NCI-H1436 treated with DMSO at 0.1 percent for 48 hours (cell line): ENCODE data around the gene WWP2.

Experiments
- DNase-seq: peaks from one replicate; lab custom pipeline; 2025; lab: John Stamatoyannopoulos, UW

Gene WWP2

DNA sequence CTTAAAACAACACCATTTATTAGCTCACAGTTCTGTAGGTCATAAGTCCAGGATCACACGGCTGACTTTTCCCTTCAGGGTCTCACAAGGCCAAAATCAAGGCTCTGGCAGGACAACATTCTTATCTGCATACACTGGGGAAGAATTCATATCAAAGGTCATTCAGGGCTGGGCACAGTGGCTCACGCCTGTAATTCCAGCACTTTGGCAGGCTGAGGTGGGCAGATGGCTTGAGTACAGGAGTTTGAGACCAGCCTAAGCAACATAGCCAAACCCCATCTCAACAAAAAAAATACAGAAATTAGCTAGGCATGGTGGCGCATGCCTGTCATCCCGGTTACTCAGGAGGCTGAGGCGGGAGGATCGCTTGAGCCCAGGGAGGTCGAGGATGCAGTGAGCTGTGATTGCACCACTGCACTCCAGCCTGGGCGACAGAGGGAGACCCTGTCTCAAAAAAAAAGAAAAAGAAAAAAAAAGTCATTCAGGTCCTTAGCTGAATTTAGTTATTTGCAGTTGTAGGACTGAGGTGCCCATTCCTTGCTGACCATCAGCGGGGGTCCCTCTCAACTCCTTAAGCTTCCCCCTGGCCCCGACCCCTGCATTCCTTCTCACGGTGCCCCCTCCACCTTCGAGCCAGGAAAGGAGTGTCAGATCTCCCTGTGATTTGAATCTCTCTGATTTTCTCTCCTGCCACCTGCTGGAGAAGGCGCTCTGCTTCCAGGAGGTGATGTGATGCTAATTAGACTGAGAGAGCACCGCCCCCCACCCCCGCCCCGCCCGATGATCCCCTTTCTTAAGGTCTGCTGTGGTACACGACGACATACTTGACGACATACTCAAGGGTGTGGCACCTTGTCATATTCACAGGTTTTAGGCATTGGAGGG lies 97.2 kb downstream of the WWP2 start:
- DNase-seq: no peak

GRCh38 chr16:69860233-69861231 lies 98.4 kb downstream of the WWP2 start:
- no peak for DNase-seq

DNA sequence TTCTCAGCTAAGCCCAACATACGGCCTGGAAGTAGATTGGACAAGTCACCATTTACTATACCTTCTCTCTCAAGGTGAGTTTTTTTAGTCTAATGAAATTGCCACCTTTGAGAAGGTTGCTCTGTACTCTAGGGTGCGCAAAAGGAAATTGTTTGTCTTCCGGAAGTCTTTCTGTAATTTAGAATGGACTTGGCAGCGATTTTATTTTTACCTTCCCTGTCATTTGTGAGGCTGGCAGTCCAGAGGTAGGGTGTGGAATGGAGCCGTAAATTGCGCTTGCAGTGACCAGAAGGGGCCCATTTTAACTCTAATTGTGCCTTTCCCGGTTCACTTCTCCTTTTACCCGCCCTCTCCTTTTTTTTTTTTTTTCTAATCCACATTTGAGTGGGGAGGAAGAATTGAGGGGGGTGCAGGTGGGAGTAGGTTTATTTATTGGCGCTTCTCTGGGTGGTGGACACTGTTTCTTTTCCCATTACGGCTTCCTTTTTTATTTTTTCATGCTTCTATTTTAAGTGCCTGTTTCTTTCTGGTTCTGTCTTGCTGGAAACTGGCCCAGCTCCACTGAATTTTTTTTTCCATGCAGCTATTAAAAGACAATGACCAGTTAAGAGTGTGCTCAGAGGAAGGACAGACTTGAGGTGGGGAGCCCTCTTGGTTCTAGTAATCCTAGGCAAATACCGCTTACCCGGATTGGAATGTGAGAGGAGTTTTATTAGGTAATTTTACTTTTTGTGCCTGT lies 99.3 kb downstream of the WWP2 start:
- no peak for DNase-seq

GRCh38 chr16:69863401-69864281 lies 101.5 kb downstream of the WWP2 start:
- DNase-seq: no peak

DNA sequence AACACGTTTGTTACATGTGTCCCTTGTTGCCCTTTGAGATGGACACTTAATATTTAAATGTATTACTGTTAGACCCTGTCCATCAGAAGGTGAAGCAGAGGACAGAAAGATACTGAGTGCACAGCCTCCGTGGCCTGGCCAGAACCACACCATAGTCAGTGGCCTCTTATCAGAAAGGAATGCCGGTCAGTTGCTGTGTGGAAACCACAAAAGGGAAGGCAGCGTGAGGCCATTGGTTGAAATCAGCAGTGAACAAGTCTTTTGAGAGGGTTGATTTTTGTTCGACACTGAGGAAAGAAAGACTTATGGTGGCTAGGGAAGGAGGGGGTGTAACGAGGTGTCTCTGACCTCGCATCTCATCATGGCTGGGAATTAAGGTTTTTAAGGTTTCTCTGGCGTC lies 103.6 kb downstream of the WWP2 start:
- DNase-seq: no peak

DNA sequence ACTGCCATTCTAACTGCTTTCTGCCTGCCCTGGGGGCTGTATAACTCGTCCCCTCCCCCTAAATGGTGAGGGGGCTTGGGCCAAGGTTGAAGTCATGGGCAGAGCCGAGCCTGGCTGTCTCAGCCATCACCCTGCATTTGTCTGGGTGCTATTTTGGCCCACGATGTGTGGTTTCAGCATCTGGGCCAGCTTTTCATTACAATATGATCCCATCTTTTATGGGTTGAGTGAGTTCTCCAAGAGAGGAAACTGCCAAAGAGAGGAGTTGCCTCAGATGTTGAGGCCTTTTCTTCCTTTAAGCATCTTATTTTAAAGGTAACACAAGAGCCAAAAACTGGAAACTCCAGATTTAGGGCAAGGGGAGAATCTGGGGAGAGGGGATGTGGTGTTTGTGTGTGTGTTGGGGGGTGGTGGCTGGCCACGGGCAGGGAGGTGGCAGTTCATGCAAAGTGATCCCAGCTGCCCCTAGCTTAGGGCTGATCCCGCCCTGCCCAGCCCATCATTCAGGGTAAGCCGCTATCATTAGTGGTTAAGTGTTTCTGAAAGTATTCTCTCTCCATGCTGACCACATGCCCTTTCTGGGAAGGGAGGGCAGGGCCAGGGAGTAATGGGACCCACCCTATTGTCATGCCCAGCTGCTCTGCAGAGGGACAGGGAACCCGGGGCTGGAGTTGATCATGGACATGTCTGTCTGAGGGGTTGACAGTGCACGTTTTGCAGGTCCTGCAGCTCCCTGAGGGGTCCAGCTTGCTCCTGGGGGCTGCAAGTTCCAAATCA lies 105.8 kb downstream of the WWP2 start:
- DNase-seq: no peak

DNA sequence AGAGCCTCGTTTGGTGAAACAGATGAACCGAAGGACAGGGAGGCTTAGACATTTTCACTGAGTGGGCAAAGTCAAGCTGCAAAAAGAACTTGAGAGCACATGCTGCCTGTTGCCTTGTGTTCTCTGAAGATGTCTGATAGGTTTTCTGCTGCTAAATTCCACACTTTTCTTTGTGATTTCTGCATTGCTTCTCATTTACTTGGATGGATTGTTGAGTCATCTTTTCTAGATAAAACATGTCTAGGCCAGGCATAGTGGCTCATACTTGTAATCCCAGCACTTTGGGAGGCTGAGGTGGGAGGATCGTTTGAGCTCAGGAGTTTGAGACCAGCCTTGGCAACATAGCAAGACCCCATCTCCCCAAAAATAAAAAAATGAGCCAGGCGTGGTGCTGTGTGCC lies 108.6 kb downstream of the WWP2 start:
- DNase-seq: no peak

DNA sequence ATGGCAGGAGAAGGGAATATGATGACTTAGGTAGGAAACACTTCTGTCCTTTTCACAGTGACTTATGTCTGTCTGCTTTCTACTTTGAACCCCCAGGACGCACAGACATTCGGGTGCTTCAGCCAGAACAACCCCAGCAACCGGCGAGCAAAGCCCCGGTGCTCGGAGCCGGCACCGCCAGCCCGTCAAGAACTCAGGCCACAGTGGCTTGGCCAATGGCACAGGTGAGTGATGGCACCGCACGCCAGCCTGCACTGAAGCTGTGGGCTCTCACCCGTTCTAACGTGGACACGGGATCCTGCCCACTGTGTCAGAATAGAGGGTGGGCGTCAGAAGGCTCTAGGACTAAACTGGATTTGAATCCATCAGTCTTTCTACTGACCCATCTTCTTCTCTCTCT lies 109.6 kb downstream of the WWP2 start:
- DNase-seq: no peak

GRCh38 chr16:69872888-69873287 lies 110.8 kb downstream of the WWP2 start:
- DNase-seq: no peak

GRCh38 chr16:69873783-69874182 lies 111.7 kb downstream of the WWP2 start:
- no peak for DNase-seq

DNA sequence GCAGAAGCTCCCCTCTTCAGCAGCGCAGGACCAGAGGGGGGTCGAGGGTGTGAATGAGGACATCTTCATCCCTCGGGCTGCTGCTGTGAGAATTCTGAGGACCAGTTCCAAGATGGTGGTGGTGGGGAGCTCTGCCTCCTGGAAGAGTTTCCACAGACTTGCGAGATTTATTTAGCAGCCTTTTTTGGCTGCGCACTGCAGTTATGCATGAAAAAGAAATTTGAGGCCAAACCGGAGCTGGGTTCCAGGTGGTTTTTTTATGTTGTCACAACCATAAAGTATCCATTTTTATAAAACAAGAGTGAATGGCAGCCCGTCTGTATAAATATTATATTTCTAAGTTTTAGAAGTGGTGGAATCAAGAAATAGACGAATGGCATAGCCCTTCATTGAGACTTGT lies 112.1 kb downstream of the WWP2 start:
- DNase-seq: no peak

- DNase-seq: no peak
Observed at GRCh38 chr16:69880640-69881133, 118.6 kb downstream of the WWP2 start.

GRCh38 chr16:69881141-69881540 lies 119.0 kb downstream of the WWP2 start:
- DNase-seq: no peak

GRCh38 chr16:69883744-69884143 lies 121.6 kb downstream of the WWP2 start:
- DNase-seq: no peak

DNA sequence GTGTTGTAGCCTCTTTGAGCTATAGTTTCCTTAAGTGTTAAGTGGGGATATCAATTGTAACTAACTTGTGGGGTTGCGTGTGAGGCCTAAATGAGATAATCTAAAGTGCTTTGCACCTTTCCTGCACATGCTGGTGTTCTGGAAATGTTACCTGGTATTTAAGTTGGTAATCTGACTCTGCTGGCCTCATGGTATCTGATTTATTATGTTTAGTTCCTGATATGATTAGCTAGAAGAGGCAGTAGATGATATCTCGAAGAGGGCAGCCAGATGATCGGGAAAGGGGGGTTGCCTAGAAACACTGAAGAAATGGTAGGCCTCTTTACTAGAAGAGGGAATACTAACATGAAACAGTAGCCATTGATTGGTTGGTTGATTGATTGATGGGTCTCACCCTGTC lies 123.6 kb downstream of the WWP2 start:
- no peak for DNase-seq

GRCh38 chr16:69886726-69887125 lies 124.6 kb downstream of the WWP2 start:
- no peak for DNase-seq

DNA sequence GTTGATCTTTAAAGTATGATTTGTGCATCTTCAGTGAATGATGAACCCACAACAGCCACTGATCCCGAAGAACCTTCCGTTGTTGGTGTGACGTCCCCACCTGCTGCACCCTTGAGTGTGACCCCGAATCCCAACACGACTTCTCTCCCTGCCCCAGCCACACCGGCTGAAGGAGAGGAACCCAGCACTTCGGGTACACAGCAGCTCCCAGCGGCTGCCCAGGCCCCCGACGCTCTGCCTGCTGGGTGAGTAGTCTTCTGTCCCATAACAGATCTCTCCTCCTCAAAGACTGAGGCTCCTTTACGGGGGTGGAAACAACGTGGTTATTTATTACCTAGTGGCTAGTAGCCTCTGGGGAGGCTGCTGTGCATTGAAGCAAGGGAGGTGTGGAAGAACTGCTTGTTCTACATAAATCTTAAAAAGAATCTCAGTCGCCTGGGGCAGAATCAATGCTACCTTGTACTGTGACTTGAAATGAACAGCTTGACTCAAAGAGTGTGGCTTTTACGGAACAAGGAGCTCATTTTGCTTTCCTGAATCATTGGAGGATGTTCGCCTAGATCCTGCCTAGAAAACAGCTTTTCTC lies 126.0 kb downstream of the WWP2 start:
- no peak for DNase-seq

GRCh38 chr16:69889295-69889964 lies 127.3 kb downstream of the WWP2 start:
- DNase-seq: no peak
